ENCODE data around the gene ST6GALNAC4. TPM values are rescaled to one million over a fixed set of nuclear protein-coding genes. Genes with fewer than 3 reads are reported as not detected.

ST6GALNAC4 gene
- total and polyA plus RNA-seq, 2 donors (not counting 1 experiment from before 2014, with no cell fraction given) = 80.5 to 199 TPM

DNA sequence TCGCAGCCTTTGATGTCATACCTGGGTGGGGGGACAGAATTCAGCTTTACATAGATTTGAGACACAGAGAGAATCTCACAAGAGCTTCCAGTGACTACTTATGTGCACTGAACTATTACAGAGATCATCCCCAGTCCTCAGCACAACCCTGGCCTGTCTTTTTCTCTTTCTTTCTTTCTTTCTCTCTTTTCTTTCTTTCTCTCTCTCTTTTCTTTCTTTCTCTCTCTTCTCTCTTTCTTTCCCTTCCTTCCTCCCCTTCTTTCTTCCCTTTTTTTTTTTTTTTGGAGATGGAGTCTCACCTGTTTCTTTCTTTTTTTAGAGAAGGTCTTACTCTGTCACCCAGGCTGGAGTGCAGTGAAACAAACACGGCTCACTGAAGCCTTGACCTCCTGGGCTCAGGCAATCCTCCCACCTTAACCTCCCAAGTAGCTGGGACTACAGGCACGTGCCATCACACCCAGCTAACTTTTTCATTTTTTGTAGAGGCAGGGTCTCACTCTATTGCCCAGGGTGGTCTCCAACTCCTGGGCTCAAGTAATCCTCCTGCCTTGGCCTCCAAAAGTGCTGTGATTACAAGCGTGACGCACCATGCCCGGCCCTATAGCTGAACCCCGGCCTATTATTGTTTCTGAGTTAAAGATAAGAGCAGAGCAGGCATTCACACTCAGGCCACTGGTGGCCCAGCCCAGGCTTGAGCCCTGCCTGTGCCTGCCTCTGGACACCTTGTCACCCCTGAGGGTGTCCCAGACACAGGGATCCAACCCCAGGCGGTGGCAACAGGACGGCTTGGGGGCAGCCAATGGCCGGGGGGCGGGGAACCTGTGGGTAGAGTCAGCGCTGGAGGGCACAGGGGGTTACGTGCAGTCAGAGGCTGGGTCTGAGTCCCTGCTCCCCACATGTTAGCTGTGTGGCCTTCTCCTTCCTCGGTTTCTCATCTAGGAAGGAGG, 9.4 kb upstream of the ST6GALNAC4 start:
- WGBS (ENCODE audit: insufficient coverage) = 74% methylated on average over 13 of the region's 14 CpGs

More for the DNA sequence above, 9.4 kb upstream of the ST6GALNAC4 start:
- H3K79me2 ChIP-seq (ENCODE audit: control insufficient read depth, insufficient read depth, low read length) = peaks cover 9% of the 10 kb centered on the region
- H3K27me3 ChIP-seq (replicated peaks in 1 of 4; ENCODE audit: control extremely low read depth in 1 of 4, control insufficient read depth in 3 of 4, insufficient read depth in 4 of 4, low read length in 3 of 4) = peaks cover 0 to 44% (median 13%) of the 10 kb centered on the region in 4 experiments
- ATAC-seq (ENCODE audit: low read depth) (no peak), DNase-seq (no peak)
- peak overlapping the region in 3 of 5 experiments; percentile 51 to 59 (median 55) for H3K4me3 ChIP-seq (ENCODE audit: control extremely low read depth in 1 of 5, extremely low read depth in 1 of 5, insufficient read depth in 1 of 5, low read depth in 2 of 5, low read length in 4 of 5)
- ChIA-PET POLR2A (interaction anchor here (0.7 kb wide), 3 partner anchors 16 to 187 kb away, joined by 4 to 5 read pairs (median 5); no protein-coding TSS in a partner anchor), CTCF (interaction anchor here (0.7 to 17.3 kb wide), 6 partner anchors 16 to 365 kb away, joined by 3 to 237 read pairs (median 4); partner anchors contain the start of gene TOR2A)
- peak overlapping the region; percentile 63 for H3K9ac ChIP-seq (ENCODE audit: low read length)
- H2AFZ ChIP-seq (ENCODE audit: insufficient read depth, low read depth, low read length, poor library complexity, severe bottlenecking) = peak overlapping the region; percentile 76
- peaks cover 2% of the 10 kb centered on the region for H4K20me1 ChIP-seq (ENCODE audit: control insufficient read depth, insufficient read depth, low read length, poor library complexity, severe bottlenecking)
- H3K27ac ChIP-seq (ENCODE audit: low read length in 2 of 2) = no peak overlapping the region
- H3K27ac Mint-ChIP-seq = no peak overlapping the region
- peak overlapping the region; percentile 93 for H3K4me2 ChIP-seq (replicated peaks; ENCODE audit: low read depth, low read length, poor library complexity, severe bottlenecking)
- intact Hi-C loops (cut with micrococcal nuclease) = no loop called here
- H3K9me3 Mint-ChIP-seq (ENCODE audit: insufficient read depth) = no peaks in the 10 kb centered on the region
- peaks cover 37 to 44% of the 10 kb centered on the region in 2 donors for H3K4me1 ChIP-seq (ENCODE audit: control insufficient read depth in 2 of 2, insufficient read depth in 2 of 2, low read length in 2 of 2)
- peaks cover 36% of the 10 kb centered on the region for H3K4me1 Mint-ChIP-seq
- H3K9me3 ChIP-seq (ENCODE audit: control extremely low read depth in 1 of 3, control insufficient read depth in 2 of 3, insufficient read depth in 1 of 3, low read length in 2 of 3) = peaks cover 0 to 3% (median 0%) of the 10 kb centered on the region in 3 donors
- H3K27me3 Mint-ChIP-seq = peaks cover 17% of the 10 kb centered on the region
- H3K36me3 ChIP-seq (replicated peaks in 1 of 2; ENCODE audit: control extremely low read depth in 1 of 2, control insufficient read depth in 1 of 2, extremely low read depth in 1 of 2, insufficient read depth in 2 of 2, low read length in 1 of 2) = no peaks in the 10 kb centered on the region
- TF ChIP-seq CTCF (IDR thresholded peaks at IDR 0.05) (no peak), EZH2 (IDR thresholded peaks at IDR 0.05; ENCODE audit: borderline replicate concordance, insufficient read depth, low read depth, low read length, poor library complexity, severe bottlenecking) (no peak)
- peak overlapping the region; percentile 72 for H3K4me3 Mint-ChIP-seq

Measured in B cell (primary cell).